Left lobe of liver (tissue), 2 donors: ENCODE results near the gene MYO7A. TPM values are rescaled to one million over a fixed set of nuclear protein-coding genes. Genes with fewer than 3 reads are reported as not detected.
A peak's percentile ranks its signal among the peaks of the same experiment; 100 is the strongest.

ENCODE experiments used
- ATAC-seq: fragments of 200-7000 bp; cut with Tn5 transposase; one replicate; pipeline ENCODE4 v1.9.1; 2020; ENCODE audit warnings: mild to moderate bottlenecking, moderate library complexity
- DNase-seq: peaks from one replicate; pipeline ENCODE4 v3.0.0-alpha.2; 2020; ENCODE audit warnings: low spot score
- total RNA-seq: library from RNA; stranded (reverse); gene quantifications from one replicate; pipeline ENCODE4 v1.2.1, GENCODE V29; 2021
- donor health status: DM: no; HTN: no; CAD: no; lungs with moderate emphysema.
- donor health status: DM: no; HTN: yes; CAD: no.

The MYO7A gene
- 38.5 TPM for total RNA-seq

DNA sequence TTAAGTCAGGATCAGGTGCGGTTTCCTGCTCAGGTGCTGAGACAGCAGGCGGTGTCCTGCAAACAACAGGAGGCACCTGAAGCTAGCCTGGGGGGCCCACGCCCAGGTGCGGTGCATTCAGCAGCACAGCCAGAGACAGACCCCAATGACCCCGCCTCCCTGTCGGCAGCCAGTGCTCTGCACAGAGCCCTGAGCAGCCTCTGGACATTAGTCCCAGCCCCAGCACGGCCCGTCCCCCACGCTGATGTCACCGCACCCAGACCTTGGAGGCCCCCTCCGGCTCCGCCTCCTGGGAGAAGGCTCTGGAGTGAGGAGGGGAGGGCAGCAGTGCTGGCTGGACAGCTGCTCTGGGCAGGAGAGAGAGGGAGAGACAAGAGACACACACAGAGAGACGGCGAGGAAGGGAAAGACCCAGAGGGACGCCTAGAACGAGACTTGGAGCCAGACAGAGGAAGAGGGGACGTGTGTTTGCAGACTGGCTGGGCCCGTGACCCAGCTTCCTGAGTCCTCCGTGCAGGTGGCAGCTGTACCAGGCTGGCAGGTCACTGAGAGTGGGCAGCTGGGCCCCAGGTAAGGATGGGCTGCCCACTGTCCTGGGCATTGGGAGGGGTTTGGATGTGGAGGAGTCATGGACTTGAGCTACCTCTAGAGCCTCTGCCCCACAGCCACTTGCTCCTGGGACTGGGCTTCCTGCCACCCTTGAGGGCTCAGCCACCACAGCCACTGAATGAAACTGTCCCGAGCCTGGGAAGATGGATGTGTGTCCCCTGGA, at the start of gene MYO7A:
Gene MYO7A (plus strand): TSS at position 327 of the 772 bp plus-strand sequence. CDS start 2,389 bp downstream, outside the sequence.
- peak; percentile 74 for ATAC-seq
- DNase-seq, result peak; percentile 94

- DNase-seq (no peak), ATAC-seq (no peak)
These were observed 48.4 kb upstream of the MYO7A start for GRCh38 chr11:77079666-77080065.

GRCh38 chr11:77080643-77081210, 47.3 kb upstream of the MYO7A start:
- DNase-seq (no peak), ATAC-seq (no peak)

DNA sequence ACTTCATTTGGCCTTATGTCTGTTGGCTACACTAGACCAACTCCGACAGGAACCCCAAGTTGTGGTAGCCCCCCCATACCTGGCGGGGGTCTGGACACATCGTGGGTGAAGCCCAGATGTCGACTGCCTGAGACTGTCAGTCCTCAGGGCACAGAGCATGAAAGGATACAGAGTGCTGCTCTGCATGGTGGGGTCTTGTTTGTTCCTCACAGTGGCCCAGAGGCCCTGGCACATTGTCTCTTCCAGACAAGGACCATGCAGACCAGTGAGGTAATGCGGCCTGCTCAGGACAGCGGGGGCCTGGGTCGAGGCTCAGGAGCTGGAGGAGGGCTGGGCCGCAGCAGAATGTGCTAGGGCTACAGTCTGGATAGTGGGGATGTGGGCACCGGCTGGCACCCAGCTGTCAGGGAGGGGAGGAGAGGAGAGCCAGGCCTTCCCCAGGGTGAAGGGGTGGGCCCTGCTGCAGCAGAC, 46.6 kb upstream of the MYO7A start:
- DNase-seq, result no peak
- no peak for ATAC-seq

- DNase-seq (no peak), ATAC-seq (peak; percentile 15)
These were observed 45.8 kb upstream of the MYO7A start for GRCh38 chr11:77081976-77082836.

DNA sequence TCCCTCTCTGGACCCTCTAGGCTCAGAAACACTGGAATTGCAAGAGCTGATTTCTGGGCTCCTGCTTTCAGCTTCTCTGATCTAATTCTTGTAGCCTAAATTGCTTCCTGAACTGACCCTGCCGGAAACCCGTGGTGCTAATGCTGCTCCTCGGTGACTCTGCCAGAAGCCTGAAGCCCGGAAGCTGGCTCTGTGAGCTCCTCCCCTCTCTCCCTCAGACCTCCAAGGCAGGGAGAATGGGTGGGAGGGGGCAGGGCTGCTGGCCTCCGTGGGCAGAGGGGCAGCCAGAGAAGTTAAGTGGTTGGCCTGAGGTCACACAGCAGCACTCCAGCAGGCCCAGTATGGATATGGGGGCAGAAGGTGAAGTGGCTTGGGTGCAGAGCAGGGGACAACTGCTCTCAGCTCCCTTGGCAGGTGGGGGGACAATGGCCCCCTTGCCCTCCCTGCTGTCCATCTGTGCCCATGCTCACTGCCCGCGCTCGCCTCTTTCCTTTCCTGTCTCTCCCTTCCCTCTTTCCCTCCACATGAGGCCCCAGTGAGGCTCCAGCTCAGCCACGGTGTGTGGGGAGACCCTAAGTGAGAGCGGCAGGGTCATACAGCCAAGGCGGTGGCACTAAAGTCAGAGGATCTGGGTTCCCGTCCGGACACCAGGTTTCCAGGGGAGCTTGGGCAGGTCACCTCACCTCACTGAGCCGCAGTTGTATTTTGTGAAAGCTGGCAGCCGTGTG, 45.0 kb upstream of the MYO7A start:
- no peak for DNase-seq
- ATAC-seq, result no peak

GRCh38 chr11:77083566-77084245, 44.3 kb upstream of the MYO7A start:
- DNase-seq (no peak), ATAC-seq (no peak)

GRCh38 chr11:77084581-77085191, 43.4 kb upstream of the MYO7A start:
- DNase-seq (no peak), ATAC-seq (no peak)

- ATAC-seq (no peak), DNase-seq (no peak)
These were observed 42.4 kb upstream of the MYO7A start for GRCh38 chr11:77085652-77086051.

DNA sequence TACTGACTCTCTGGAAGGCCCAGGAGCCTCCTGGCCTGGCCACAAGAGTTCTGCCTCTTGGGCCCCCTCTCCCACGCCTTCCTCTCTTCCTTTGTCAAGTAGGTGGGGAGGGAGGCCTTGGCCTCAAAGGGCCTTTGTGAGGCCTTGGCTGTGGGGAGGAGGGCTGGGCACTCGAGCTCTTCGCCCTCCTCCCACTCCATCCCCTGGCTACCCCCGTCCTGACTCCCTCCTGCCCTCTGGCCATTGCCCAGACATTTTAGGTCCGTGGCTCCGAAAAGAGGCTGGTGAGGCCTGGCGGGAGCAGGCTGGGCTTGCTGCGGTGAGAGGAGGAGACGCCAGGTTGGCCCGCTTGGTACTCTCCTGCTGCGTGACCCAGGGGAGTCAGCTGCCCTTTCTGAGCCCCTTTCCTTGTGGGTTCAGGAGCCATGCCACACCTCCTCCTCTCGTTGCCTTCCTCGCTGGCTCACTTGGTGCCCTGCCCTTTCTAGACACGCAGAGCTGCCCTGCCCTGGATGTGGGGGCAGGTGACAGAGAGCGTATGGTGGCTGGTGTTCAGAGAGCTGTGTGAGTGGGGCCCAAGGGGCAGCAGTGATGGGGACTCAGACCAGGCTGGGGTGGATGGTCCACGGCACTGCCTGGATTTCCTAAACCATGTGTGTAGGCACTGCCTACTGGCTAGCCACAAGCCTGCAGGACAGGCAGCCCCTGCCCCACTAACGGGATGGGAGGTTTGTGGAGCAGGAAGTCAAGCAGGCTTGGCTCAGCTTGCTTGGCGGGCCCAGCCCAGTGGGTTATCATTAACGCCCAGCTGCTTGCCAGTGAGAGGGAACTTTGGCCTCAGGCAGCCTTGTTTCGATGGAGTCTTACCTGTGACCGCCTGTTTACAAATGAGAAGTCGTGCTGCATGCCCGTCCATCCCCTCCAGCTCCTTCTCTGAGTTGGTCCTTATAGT, 41.2 kb upstream of the MYO7A start:
- peak; percentile 80 for ATAC-seq
- peak; percentile 91 for DNase-seq

DNA sequence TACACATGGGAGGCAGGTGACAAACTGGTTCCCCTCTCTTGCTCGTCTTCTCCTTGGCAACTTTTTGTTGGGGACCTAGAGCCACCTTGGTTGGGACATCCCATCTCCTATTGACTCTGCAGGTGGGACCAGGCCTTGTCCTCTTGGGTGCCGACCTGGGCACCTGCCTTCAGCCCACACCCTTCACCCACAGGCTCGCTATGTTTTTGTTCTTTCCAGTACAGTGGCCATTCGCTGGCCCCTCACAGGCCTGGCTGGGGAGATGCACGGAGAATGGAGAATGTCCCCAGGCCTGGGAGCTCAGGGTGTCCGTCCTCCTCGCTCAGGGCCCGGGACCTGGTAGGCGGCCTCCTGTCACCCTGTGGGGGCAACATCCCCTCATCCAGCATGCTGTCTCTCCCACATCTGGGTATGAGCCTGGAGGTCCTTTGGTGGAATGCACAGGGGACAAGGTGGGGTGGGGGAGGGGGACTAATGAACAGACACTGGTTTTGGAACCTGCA, 40.3 kb upstream of the MYO7A start:
- ATAC-seq (no peak), DNase-seq (no peak)

- ATAC-seq (no peak), DNase-seq (no peak)
These were observed 39.6 kb upstream of the MYO7A start for GRCh38 chr11:77088236-77089003.

DNA sequence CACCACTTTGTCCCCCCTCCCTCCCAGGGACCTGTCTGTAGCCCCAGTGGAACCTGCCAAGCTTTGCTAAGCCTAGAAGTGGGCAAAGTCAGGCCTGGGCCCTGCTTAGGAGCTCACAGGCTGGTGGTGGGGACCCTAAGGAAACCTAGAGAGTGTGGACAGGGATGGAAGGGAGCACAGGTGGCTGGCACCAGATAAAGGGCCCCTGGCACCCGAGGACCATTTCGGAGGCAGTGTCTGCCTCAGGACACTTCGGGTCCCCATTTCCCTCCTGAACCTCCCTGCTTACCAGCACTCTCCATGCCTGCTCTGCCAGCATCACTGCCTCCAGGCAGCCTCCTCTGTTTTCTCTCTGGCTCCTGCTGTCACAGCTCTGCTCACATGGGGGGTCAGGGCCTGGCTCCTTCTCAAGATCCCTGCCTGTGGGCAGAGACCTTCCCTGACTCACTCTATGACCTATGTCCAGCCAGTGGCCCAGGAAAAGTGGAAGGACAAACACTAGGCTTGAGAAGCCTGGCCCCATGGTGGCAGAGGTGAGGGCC, 39.0 kb upstream of the MYO7A start:
- no peak for DNase-seq
- ATAC-seq, result no peak

DNA sequence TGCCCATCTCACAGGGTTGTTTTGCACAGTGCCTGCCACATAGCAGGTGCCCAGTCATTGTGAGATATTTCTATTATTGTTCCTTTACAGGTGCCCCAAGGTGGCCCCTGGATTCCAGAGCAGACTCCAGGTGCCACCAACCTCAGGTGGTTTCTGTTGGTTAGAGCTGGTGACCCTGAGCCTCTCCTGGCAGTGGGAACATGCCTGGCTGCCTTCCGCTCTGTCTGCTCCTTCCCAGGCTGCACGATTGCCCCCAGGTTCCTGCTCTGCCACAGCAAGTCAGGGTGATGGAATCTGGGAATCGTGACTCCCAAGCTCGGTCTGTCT, 38.0 kb upstream of the MYO7A start:
- ATAC-seq, result no peak

DNA sequence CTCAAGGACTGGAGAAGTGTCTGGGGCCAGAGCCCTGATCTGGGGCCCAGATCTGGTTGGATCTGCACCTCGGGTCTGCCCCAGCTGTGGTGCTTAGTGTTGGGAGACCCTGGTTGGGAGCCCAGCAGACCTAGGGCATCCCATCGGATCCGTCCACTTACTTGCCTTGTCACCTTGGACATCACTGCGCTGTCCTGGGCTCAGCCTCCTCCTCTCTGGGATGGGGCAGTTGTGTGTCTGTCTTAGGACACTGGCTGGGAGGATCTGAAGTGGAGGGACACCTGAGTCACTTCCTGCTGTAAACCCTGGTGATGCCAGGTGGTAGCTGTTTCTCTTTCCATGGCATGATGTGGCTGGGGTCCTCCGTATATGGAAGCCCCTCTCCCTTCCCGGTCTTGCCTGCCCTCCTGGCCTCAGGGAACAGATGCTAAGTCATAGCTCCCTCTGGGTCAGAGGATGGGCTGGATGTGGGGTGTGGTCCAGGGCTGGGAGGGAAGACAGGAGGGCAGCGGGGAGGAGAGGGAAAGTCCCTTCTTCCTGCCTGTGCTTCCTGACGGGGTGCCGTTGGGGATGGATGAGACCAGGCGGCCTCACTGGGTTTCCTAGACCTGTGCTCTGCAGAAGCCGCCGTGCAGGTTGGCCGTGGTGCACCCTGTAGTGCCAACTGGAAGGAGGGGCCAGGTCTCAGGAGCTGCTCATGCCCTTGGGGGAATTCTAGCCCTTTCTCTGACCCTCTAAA, 37.5 kb upstream of the MYO7A start:
- DNase-seq, result no peak
- ATAC-seq, result no peak

More for the DNA sequence above, 38.0 kb upstream of the MYO7A start:
- DNase-seq, result no peak

GRCh38 chr11:77091146-77091940, 36.7 kb upstream of the MYO7A start:
- DNase-seq (peak; percentile 81), ATAC-seq (peak; percentile 54)
